SJCRH30 (cell line): ENCODE results near the gene SNRPN. TPM values are rescaled to one million over a fixed set of nuclear protein-coding genes. Genes with fewer than 3 reads are reported as not detected.
"Not testable (repeated sequence)": the region's sequence is repeated elsewhere in the genome, so short reads cannot be mapped to it uniquely, and the experiment has no call there.

Source experiments
- DNase-seq, 2 experiments: peaks; one replicate each; pipeline ENCODE4 v3.0.0-alpha.2; 2015 to 2020
- H3K27ac ChIP-seq: fragments of 250-450 bp; sonication (Bioruptor Pico); 2 replicates; pipeline ENCODE4 v1.5.1; 2020; ENCODE audit warnings: mild to moderate bottlenecking, moderate library complexity
- H3K27me3 ChIP-seq: fragments of 250-450 bp; sonication (Bioruptor Pico); 2 replicates; pipeline ENCODE4 v1.5.1; 2020; ENCODE audit warnings: mild to moderate bottlenecking, moderate library complexity
- H3K36me3 ChIP-seq: fragments of 250-450 bp; sonication (Bioruptor Pico); 2 replicates; pipeline ENCODE4 v1.5.1; 2020; ENCODE audit warnings: mild to moderate bottlenecking, moderate library complexity
- H3K4me1 ChIP-seq: fragments of 250-450 bp; sonication (Bioruptor Pico); 2 replicates; pipeline ENCODE4 v1.5.1; 2020; ENCODE audit warnings: mild to moderate bottlenecking, moderate library complexity
- H3K4me3 ChIP-seq: fragments of 250-450 bp; sonication (Bioruptor Pico); 2 replicates; pipeline ENCODE4 v1.5.1; 2020; ENCODE audit warnings: mild to moderate bottlenecking, moderate library complexity
- H3K9me3 ChIP-seq: fragments of 250-450 bp; sonication (Bioruptor Pico); replicated peaks from 2 replicates; pipeline ENCODE4 v1.5.1; 2020; ENCODE audit warnings: mild to moderate bottlenecking, moderate library complexity
- total RNA-seq: library from RNA; depleted of rRNA; stranded (reverse); fragments of >200 nt; shearing (Covaris generic); gene quantifications from 2 replicates; pipeline ENCODE4 v1.2.3, GENCODE V29; 2014

The SNRPN gene
- total RNA-seq, 1 experiment from 2014 or later, result 65.7 TPM

DNA sequence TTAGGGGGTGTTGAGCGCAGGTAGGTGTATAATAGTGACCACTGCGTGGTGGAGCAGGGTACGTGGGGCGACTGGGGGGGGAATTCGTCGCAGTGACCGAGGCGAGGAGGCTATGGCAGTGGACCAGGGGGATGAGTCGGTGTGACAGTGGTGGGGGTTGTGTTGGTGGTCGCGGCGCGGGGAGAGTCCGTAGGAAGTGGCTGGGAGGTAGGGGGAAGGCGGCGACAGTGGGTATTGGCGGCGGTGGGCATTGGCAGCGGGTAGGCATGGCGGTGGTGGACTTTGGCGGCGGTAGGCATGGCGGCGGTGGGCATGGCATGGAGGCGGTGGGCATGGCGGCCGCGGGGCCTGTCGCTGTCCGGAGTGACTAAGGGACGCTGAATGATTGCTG is 739 bp downstream of the SNRPN start:
- peak overlapping the region; percentile 57 for H3K27ac ChIP-seq

DNA sequence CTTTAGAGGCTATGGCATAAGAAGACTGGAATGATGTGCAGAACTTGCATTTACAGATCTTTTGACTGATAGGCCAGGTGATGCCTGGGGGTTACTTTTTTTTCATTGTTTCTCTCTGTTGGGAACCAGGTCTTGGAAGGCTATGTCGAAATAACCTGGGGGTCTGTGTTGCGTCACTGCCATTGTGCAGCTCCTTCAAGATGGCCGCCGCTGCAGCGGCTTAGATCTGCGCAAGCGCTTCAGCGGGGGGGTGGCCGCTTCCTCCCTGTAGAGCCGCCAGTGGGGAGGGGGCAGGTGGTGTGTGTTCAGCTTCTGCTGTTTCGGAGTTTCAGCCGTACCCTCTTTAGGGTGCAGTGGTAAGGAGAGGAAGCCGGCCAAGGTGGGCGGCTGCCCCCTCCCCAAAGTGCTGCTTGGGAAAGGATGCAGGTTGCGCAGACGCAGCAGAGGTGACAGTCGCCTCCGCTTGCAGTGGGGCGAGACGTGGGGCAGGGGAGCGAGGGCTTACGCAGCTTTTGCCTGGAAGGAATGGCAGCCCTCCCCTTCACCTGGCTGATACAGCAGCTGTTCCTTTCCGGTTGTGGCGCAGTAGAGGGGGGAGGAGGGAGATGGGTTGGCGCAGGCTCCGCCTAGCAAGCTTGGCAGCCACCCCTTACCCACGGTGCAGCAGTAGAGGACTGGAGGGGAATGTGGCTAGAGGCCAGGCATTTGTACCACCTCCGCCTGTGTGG is 1.5 kb downstream of the SNRPN start:
- Histone ChIP-seq H3K4me3 (peak overlapping the region; percentile 61), H3K9me3 (no peaks in the 10 kb centered on the region), H3K27ac (peak overlapping the region; percentile 57), H3K4me1 (no peaks in the 10 kb centered on the region), H3K36me3 (no peaks in the 10 kb centered on the region; the same call in 1 of the 2 replicates), H3K27me3 (no peaks in the 10 kb centered on the region)
- peak; percentile 75 to 76 for DNase-seq

More for the DNA sequence above, 739 bp downstream of the SNRPN start:
- DNase-seq, result no peak
- H3K4me1 ChIP-seq, result no peaks in the 10 kb centered on the region
- no peaks in the 10 kb centered on the region for H3K9me3 ChIP-seq
- no peaks in the 10 kb centered on the region for H3K36me3 ChIP-seq
- peak overlapping the region; percentile 61 for H3K4me3 ChIP-seq
- H3K27me3 ChIP-seq, result no peaks in the 10 kb centered on the region

GRCh38 chr15:24957691-24958090 is 2.9 kb downstream of the SNRPN start:
- no peaks in the 10 kb centered on the region; the same call in none of the 2 replicates for H3K36me3 ChIP-seq

DNA sequence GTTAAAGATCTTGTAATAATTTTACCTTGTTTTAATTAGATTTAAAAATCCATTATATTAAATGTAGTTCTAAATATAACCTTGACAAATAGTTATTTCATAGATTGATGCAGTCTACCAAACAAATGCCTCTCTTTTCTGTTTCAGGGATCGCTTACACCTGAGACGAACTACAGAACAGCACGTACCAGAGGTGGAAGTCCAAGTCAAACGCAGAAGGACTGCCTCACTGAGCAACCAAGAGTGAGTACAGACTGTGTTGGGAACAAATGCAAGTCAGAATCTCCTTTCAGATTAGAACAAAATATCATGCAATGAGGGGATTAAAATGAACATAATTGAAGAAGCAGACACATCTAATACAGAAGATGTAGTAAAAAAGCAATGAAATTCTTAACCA is 7.2 kb downstream of the SNRPN start:
- Histone ChIP-seq H3K27ac (no peak overlapping the region), H3K4me3 (no peak overlapping the region), H3K9me3 (no peaks in the 10 kb centered on the region; the same call in 1 of the 2 replicates), H3K36me3 (peaks cover 2% of the 10 kb centered on the region), H3K4me1 (no peaks in the 10 kb centered on the region), H3K27me3 (no peaks in the 10 kb centered on the region)
- DNase-seq, result no peak

More at GRCh38 chr15:24957691-24958090, 2.9 kb downstream of the SNRPN start:
- H3K9me3 ChIP-seq, result no peaks in the 10 kb centered on the region
- H3K27me3 ChIP-seq, result no peaks in the 10 kb centered on the region
- H3K4me3 ChIP-seq, result no peak overlapping the region
- H3K27ac ChIP-seq, result no peak overlapping the region
- DNase-seq, result no peak
- no peaks in the 10 kb centered on the region for H3K4me1 ChIP-seq

DNA sequence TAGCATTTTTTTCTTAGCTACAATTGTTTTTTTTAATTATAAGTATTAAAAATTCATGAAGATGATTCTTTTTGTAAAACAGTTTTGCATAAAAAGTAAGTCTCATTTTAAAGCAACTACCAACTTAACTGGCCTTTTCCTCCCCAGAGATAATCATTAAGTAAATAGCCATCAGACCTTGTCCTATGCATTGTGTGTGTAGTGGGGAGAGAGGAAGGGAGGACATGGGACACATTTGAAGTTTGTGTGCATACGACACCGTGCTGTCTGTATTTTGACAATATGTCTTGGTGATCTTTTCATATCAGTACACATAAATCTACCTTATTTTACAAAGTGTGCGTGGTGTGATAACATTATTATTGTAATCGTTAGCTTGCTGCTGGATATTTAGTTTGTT is 8.1 kb downstream of the SNRPN start:
- no peak overlapping the region for H3K27ac ChIP-seq
- no peaks in the 10 kb centered on the region for H3K27me3 ChIP-seq
- no peak overlapping the region for H3K4me3 ChIP-seq
- DNase-seq, result no peak
- H3K9me3 ChIP-seq, result no peaks in the 10 kb centered on the region; the same call in 1 of the 2 replicates
- peaks cover 2% of the 10 kb centered on the region for H3K36me3 ChIP-seq
- no peaks in the 10 kb centered on the region for H3K4me1 ChIP-seq

DNA sequence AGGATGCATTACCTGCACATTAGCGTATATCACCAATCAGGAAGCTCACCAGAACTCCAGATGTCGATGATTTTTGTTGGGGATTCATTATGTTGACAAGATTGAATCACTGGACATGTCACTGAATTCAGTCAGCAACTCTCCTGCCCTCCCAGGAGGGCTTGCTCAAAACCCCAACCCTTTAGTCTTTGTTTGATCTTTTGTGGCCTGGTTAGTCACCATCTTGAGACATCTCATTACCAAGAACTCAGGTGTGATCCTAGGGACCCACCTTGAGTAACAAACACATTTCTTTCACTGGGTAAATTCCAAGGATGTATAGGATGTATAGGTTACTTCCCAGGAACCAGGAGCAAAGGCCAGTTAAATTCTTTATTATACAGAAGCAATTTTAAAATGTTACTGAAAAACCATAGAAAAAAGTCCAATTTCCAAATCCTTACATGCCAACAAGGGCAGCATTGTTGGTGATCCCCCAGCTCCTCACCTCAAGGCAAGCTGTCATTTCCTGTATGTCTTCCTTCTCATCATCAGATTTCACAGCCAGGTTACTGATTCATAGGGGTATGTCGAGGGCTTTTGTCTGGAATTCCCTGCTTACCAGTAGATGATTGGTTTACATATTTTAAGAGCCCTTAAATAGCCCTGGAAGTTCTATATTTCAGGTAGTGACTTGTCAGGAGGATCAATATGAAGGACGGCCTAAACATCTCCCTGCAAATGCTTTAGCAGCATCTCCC is 11.7 kb downstream of the SNRPN start:
- Histone ChIP-seq H3K4me1 (no peaks in the 10 kb centered on the region), H3K27me3 (no peaks in the 10 kb centered on the region), H3K27ac (no peak overlapping the region), H3K9me3 (no peaks in the 10 kb centered on the region; the same call in 1 of the 2 replicates), H3K4me3 (no peak overlapping the region), H3K36me3 (peaks cover 11% of the 10 kb centered on the region)
- no peak for DNase-seq

DNA sequence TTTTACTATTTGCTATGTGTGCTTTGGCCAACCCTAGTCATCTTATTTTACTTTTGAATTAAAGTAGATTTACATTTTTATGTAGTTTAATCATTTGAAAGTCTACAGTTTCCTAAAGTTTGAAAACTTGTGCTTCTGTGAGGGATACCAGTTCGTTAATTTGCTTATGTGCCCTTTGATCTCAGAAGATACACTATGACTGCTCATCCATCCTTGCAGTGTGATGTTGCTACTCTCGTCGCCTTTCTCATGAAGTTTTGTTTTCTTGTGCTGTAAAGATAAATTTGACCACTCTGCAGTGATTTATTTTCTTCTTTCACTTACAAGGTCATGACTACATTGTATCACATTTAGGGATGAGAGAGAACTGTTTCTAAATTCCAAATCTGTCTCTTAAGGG is 16.3 kb downstream of the SNRPN start:
- Histone ChIP-seq H3K4me1 (no peaks in the 10 kb centered on the region), H3K36me3 (peaks cover 10% of the 10 kb centered on the region), H3K27me3 (no peaks in the 10 kb centered on the region), H3K9me3 (no peaks in the 10 kb centered on the region), H3K27ac (no peak overlapping the region), H3K4me3 (no peak overlapping the region)
- no peak for DNase-seq

GRCh38 chr15:24971772-24972171 is 17.0 kb downstream of the SNRPN start:
- no peak for DNase-seq
- Histone ChIP-seq H3K27me3 (no peaks in the 10 kb centered on the region), H3K9me3 (no peaks in the 10 kb centered on the region), H3K36me3 (peaks cover 10% of the 10 kb centered on the region), H3K4me1 (no peaks in the 10 kb centered on the region), H3K27ac (no peak overlapping the region), H3K4me3 (no peak overlapping the region)

DNA sequence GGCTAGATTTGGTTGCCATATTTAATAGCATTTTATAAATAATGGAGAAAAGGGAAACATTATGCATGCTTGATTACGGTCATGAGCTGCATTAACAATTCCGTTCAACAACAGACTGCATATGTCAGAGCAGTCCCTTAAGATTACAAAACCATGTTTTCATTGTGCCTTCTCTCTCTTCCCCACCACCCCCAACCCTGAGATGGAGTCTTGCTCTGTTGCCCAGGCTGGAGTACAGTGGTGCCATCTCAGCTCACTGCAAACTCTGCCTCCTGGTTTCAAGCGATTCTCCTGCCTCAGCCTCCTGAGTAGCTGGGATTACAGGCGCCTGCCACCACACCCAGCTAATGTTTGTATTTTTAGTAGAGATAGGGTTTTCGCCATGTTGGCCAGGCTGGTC is 17.9 kb downstream of the SNRPN start:
- not testable (repeated sequence) for DNase-seq, H3K4me3 ChIP-seq, H3K4me1 ChIP-seq, H3K27ac ChIP-seq, H3K27me3 ChIP-seq, H3K9me3 ChIP-seq
- peaks cover 10% of the 10 kb centered on the region for H3K36me3 ChIP-seq

- no peaks in the 10 kb centered on the region for H3K27me3 ChIP-seq
- no peaks in the 10 kb centered on the region for H3K4me1 ChIP-seq
- DNase-seq, result no peak
- no peaks in the 10 kb centered on the region for H3K9me3 ChIP-seq
- peaks cover 12% of the 10 kb centered on the region for H3K36me3 ChIP-seq
- no peak overlapping the region for H3K27ac ChIP-seq
- no peak overlapping the region for H3K4me3 ChIP-seq
Measured at GRCh38 chr15:24976932-24977331, 22.1 kb downstream of the SNRPN start.

GRCh38 chr15:24977686-24978085 is 22.9 kb downstream of the SNRPN start:
- H3K9me3 ChIP-seq, result no peaks in the 10 kb centered on the region
- H3K27me3 ChIP-seq, result no peaks in the 10 kb centered on the region
- no peak overlapping the region for H3K4me3 ChIP-seq
- H3K36me3 ChIP-seq, result peaks cover 12% of the 10 kb centered on the region
- H3K27ac ChIP-seq, result no peak overlapping the region
- no peak for DNase-seq
- H3K4me1 ChIP-seq, result no peaks in the 10 kb centered on the region

GRCh38 chr15:24985224-24985623 is 30.4 kb downstream of the SNRPN start:
- Histone ChIP-seq H3K4me3 (no peak overlapping the region), H3K9me3 (no peaks in the 10 kb centered on the region), H3K27ac (no peak overlapping the region), H3K27me3 (no peaks in the 10 kb centered on the region), H3K4me1 (no peaks in the 10 kb centered on the region), H3K36me3 (peaks cover 2% of the 10 kb centered on the region; the same call in 1 of the 2 replicates)
- no peak for DNase-seq

DNA sequence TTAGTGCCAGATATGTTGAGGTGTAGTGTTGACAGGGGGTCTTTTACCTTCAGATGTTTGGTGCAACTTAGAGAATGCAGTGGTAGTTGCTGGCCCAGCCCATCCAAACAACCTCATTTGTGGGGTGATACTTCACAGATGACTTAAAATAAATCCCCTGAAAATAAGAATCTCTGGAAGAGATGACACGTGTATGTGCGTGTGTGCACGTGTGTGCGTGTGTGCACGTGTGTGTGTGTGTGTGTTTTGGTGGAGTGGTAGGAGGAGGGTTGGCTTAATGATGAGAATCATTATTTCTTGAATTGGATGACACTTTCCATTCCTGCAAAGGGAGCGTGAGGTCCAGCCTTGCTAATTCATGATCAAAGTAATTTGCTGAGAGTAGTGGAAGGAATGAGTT is 31.9 kb downstream of the SNRPN start:
- Histone ChIP-seq H3K4me3 (no peak overlapping the region), H3K9me3 (no peaks in the 10 kb centered on the region), H3K36me3 (no peaks in the 10 kb centered on the region), H3K4me1 (no peaks in the 10 kb centered on the region), H3K27ac (no peak overlapping the region), H3K27me3 (no peaks in the 10 kb centered on the region)
- no peak for DNase-seq

DNA sequence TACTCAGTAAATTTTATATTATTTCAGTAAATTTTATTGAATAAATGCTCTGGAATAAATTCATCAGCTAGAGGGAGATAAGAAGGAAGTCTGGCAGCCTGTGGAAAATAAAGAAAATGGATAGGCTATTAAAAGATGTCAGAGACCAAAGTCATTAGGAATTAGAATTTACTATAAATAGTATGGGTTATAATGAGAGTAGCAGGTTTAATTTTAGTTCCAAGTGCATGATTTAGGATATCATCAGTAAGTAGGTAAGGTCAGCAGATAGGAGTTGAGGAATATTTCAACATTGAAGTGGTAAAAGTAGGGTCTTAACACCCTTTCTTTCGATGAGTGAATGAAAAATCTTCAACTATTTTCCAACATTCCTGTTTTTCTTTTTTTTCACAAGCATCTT is 64.6 kb downstream of the SNRPN start:
- Histone ChIP-seq H3K9me3 (no peaks in the 10 kb centered on the region), H3K27me3 (no peaks in the 10 kb centered on the region), H3K4me3 (no peak overlapping the region), H3K4me1 (no peaks in the 10 kb centered on the region), H3K36me3 (no peaks in the 10 kb centered on the region), H3K27ac (no peak overlapping the region)
- DNase-seq, result no peak

DNA sequence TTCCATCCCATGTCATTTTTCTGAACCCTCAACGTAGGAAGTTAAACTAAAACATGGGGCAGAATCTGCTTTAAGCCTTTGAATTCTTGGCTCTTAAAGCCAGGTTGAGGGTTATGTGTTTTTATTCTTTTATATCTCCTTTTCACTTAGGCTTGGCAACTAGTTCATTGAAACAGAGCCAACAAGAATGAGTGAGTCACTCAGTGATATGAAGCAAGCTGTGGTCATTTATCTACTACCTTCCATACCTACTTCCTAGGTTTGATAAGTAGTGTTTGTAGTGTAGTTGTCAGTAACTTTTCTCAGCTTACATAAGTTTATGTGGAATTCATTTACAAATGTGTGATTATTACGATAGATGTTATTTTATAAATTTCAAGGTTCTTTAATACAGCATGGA is 67.4 kb downstream of the SNRPN start:
- no peak for DNase-seq

More for the DNA sequence above, 67.4 kb downstream of the SNRPN start:
- H3K4me1 ChIP-seq, result no peaks in the 10 kb centered on the region
- no peaks in the 10 kb centered on the region for H3K9me3 ChIP-seq
- no peaks in the 10 kb centered on the region for H3K27me3 ChIP-seq
- H3K36me3 ChIP-seq, result peaks cover 3% of the 10 kb centered on the region; the same call in 1 of the 2 replicates
- H3K27ac ChIP-seq, result no peak overlapping the region
- no peak overlapping the region for H3K4me3 ChIP-seq
